HG02943 (cell line): Measurements from ENCODE around the gene TRAPPC3.

Experiments
- ATAC-seq: cut with Tn5 transposase; IDR thresholded peaks from one replicate; pipeline ENCODE4 v1.9.1; 2021; ENCODE audit warnings: mild to moderate bottlenecking, low read depth, moderate library complexity; ENCODE audit not compliant: unreplicated experiment

Gene TRAPPC3

DNA sequence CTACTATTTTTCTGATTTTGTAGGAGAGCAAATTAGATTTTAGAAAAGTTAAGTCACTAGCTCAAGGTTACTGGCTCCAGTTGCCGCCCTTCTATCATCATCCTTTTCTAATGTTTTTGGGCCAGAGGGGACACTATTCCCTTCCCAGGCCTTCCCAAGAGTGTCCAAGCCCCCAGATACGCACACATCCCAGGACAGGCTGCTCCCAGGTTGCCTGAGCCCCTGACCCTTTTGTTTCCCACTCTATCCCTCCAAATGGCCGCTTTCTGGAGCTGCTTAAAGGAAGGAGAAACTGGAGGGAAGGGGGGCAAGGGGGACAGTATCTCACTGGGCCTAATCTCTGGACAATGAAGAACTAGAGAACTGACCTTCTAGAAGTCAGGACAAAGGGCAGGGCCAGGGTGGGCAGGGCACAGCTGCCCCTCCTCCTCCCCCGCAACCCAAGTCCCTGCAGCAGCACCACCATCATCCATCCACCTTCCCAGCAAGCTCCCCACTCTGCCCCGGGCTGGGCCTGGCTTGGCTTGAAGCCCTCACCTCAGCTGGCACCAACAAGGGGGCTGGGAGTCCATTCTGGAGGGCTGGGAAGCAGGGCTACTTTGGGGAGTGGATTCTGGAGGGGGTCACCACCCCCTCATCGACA is 5.6 kb upstream of the TRAPPC3 start:
- ATAC-seq: no peak

DNA sequence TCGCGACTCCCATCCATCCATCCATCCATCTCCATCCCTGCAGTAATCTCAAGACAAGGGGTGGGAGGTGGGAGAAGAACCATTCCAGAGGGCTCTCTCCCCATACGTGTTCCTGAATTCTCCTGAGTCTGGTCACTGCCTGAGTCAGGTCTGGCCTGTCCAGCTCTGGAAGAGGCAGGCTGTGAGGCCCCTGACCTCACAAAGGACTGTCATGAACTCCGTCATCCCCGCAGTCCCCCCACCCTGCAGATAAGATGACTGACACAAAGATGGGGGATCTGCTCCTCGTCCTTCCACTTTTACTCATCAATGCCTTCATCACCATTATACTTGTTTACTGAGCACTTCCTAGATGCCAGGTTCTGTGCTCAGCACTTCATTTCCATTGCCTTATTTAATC is 5.0 kb upstream of the TRAPPC3 start:
- no peak for ATAC-seq

DNA sequence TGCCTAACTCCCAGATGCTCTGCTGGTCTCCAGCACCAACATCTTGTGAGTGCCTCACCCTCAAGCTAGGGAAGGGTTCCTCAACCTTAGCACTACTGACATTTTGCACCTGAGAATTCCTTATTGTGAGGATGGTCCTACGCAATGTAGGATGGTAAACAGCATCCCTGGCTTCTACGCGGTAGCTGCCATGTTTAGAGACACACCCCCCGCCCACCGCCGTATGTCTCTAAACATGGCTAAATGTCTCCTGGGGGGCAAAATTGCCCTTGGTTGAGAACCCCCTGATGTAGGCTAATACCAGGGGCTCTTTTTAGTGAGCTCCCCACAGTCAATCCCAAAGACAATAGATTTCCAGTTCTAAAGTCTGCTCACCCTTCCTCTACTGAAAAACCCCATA is 4.2 kb upstream of the TRAPPC3 start:
- no peak for ATAC-seq

DNA sequence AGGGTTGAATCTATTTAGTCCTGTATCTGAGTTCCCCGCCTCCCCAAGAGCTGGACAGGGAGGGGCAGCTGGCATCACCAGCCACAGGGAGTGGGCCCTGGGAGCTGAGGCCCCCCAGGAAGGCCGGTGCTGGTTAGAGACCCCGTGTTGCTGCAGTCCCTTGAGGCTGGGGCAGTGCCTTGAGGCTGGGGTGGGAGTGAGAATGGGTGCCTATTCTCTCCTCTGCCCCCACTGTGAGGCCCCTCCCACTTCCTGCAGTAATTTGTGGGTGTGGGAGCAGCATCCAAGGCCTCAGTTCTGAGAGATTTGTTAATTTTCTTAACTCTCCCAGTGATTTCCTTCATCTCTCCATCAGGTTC is 2.5 kb upstream of the TRAPPC3 start:
- no peak for ATAC-seq

DNA sequence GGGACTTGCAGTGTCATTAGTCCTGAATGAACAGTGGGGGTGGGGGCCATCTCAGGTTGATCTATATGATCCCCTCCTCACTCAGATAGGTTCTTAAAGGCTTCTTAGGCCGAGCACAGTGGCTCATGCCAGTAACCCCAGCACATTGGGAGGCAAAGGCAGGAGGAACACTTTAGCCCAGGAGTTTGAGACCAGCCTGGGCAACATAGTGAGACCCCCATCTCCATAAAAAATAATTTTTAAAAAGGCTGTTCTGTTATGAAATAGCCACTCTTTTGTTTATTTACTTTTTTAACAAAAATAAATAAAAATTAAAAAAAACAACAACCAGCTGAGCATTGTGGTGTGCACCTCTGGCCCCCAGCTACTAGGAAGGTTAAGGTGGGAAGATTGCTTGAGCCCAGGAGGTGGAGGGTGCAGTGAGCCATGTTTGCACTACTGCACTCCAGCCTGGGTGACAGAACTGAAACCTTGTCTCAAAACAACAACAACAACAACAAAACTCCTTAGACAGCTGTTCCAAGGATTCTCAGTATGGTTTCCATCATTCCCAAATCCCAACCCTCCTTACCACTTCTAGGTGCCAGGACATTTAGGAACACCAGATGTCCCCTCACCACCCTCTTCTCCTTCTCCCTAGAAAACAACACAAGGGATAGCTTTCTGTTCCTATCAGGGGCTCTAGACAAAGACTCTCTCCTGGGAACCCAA is 2.0 kb upstream of the TRAPPC3 start:
- ATAC-seq: no peak

DNA sequence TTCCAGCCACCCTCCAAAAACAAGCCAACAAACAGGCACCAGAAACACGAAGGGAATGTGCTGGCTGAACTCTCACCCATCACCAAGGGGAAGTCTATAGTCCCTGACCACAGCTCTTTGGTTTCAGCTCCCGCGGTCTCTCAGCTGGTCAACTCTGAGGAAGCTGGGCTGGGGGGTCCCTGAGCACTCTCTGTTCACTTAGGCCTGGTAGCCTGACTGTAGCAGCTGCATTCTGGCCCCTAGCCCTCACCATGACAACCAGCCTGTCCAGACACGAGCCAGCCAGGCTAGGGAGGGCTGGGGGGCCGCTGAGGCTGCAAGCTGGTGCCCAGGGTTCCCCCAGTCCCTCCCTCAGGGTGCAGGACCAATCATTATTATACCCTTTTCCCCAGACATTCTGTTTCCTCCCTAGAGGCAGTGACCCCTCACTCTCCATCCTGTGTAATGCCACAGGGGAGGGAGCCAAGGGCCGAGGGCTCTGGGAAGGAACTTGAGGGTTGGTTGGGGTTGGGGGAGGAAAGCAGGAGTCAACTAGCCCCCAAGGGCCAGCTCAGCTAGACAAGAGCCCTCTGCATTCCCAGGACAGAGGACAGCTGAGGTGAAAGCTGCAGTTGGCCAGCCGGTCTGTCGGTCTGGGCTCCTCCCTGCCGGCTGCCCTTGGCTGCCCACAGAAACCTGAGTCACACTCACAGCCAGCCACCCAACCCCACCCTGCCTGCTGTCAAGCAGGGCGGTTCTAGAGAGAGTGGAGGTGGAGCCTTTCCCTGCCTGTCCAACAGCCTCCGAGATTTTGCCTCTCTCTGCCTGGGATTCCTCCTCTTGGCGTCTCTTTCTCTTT is 1.2 kb upstream of the TRAPPC3 start:
- ATAC-seq: peak; percentile 42

DNA sequence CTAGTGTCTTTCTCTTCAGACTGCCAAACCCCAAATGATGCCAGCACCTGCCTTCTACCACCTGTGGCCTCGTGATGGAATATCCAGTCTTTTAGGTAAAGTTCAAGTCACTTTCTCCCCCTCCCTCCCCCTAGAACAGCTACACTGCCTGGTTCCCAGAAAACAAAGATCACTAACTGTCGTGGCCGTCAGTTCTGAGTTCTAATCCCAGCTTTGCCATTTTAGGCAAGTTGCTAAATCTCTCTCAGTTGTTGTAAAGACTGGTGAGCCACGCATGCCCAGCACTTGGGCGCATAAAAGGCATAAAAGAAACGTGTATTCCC is 648 bp upstream of the TRAPPC3 start:
- ATAC-seq: no peak

DNA sequence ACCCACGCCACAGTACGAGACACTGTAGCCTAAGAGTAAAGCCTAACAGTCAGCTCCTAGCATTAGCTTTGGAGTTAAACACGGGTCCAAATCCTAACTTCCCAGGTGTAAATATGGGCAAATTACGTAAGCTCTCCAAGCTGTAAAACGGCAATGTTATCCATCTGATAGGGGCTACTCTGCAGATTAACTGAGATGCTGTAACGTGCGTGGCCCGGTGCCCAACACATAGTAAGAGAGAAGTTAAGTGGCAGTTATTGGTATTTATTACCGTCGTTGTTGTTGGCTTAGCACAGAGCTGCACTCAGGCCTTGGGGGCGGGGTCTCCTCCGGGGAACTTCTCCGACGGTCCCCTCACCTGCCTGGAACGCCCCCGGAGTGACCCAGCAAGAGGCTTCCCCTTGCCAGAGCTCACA is 457 bp downstream of the TRAPPC3 start:
- ATAC-seq: no peak

DNA sequence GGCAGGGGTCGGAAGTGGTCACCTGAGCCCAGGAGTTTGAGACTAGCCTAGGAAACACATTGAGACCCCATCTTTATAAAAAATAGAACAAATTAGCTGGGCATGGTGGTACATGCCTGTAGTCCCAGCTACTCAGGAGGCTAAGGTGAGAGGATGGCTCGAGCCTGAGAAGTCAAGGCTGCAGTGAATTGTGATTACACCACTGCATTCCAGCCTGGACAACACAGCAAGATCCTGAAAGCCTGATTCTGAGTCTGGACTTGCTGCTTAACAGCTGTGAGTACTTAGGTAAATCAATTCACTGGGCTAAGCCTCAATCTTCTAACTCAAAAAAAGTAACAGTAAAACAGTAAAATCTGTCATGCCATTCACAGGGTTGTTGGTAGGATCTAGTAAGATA is 4.9 kb downstream of the TRAPPC3 start:
- no peak for ATAC-seq

DNA sequence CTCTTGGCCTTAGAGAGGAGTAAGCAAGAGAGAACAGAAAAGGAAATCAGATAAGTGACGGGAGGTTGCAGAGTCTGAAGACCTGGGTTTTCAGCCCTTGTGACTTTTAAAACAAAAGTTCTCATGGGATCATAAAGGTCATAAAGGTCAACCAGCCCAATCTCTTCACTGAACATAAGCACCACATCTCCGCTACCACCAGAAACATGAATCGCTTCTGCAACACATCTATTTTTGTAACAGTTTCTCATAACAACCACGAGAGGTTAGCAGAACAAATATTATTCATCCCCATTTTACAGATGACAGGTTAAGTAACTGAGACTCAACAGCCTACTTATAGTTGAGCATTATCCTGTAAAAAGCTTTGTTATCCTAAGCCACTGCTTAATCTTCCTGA is 5.9 kb downstream of the TRAPPC3 start:
- ATAC-seq: no peak

DNA sequence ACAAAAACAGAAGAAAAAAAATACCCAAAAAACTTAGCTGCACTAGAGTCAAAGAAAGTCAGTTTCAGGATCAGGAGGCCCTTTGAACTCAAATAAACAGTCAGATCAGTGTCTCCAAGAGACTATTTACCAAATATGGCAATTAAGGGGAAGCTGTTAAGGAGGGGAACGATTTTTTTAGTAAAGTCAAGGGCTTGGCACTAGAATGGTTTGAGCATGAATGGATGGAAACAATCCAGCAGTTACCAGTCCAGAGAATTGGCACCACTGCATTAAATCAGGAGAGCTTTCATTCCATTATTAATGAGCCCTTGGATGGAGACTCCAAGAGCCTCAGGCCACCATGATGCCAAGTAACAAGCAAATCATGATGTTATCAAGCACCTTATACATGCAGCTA is 7.2 kb downstream of the TRAPPC3 start:
- ATAC-seq: no peak

DNA sequence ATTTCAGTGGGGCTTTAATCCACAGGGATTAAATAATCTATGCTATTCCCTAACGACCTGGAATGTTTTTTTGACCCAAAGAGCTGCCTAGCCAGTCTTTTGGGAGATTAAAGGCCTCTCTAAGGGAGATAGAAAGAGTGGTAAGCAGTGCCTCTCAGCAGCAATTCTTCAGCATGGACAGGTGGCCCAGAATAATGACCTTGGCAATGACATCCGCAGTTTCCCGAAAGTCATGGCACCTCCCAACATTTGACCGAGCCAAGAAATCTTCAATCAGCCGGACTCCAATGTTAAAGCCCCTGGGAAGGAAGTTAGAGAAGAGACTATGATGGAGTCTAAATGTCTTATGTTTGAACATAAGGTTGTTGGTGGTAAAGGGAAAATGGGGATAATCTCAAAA is 9.8 kb downstream of the TRAPPC3 start:
- ATAC-seq: no peak

DNA sequence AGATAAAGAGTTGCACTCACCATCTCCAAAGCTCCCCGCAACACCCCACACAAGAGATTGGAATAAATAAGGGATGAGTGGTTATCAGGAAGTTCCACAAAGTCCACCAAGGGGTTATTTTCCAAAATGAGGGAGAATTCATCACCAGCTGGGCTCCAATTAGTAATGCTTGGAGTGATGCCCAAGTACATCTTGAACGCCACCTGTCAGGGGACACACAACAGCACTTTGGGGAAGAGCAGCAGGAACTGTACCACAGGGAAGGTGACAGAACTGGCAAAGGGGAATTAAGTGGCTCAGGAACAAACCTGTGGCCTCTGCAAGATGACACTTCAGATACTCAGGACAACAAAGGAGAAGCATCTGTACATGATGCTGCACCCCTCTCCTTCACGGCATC is 11.5 kb downstream of the TRAPPC3 start:
- ATAC-seq: no peak

DNA sequence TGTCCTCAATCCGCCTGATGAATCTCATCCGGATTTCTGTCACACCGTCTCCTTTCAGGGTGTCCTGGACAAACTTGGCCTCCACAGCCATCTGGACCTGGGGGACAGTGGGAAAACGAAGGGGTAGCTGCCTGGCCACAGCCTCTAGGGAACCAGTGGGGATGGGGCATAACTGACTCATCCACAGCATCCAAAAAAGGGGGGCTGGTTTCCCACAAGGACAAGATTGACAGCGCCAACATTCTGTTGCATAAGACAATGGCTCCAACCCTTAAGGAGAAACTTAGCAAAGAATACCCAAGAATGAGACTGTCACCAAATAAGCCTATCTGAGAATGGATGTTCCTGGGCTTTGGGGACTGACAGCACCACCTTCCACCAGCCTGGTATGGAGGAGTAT is 12.1 kb downstream of the TRAPPC3 start:
- no peak for ATAC-seq

DNA sequence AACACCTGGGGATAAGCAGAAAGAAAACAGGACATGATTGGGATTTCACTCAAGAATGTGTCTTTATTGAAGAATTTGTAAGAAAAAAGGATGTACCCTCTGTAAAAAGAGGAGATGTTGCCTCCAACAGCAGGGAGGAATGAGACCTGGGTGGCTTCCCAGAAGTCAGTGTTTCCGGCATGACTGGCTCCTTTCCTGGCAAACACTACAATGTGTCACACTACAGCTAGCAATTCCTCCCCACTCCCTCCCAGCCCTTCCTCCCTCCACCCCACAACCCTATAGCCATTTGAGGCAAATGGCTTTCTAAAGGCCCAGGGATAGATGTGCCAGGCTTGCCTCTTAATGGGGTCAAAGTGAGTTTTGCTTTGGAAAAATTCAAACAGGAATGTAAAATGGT is 12.8 kb downstream of the TRAPPC3 start:
- ATAC-seq: no peak

DNA sequence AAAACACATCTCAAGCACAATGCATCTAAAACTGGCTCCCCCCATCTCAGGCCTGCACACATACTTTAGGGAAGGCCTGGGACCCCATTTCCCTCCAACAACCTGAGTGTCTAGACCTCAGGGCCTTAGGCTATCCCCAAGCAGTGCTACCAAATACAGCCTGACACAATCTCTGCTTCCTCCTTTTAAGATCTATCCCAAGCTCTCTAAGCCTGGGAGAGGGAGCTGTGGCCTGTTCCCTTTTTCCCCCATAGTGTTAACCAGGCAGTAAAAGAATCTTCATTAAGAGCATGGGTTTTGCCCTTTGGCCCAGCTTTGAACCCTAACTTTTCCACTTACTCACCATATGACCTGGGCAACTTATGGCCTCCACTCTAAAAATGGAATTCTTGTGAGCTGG is 13.5 kb downstream of the TRAPPC3 start:
- ATAC-seq: no peak

DNA sequence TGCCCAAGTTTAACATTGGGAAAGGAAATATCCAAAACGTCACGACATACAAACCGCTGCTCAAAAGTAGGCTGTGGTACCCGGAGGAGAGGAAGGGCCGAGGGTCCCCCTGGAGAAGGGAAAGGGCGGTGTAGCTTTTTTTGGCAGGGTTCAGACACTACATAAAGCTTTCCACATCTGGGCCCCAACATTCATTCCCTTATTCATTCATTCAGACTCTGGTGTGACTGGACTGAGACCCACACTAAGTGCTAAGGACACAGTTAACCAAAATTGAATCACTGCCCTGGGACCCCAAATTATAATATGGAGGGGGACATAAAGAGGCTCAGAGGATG is 14.0 kb downstream of the TRAPPC3 start:
- no peak for ATAC-seq

DNA sequence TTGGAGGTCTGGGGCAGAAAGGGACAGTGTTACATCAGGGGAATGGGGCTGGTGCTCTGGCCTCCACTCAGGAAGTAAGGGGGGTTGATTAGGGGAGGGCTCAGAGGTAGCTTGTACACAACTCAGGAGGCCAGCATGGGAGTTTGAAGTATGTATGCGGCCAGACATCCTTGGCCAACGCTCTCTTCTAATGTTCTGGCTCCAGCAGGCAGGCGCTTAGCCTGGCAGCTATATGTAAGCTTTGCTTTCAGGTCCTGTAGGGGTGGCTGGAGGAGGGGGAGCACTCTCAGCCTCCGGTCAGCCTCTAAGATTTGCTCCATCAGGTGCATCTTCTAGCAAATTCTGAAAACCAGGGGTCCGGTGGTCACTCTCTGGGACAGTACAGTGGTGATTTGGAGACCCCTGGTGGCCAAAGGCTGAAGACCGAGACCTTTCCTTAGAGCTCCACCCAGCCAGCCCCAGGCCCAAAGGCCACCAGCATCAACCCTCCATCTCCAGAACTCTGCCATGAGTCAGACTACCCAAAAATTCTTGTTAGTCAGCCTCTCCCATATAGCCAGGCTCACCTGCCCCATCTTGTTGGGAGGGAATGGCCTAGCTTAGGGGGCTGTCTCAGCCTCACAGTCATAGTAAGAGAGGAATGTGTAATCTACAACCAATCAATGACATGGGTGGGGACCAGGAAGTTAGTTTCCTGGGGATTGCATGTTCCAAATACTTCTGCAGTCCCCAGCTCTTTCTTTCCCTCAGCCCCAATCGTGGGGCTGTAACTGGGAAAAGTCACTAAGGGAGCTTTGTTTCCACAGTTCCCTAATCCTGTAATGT is 14.6 kb downstream of the TRAPPC3 start:
- no peak for ATAC-seq

DNA sequence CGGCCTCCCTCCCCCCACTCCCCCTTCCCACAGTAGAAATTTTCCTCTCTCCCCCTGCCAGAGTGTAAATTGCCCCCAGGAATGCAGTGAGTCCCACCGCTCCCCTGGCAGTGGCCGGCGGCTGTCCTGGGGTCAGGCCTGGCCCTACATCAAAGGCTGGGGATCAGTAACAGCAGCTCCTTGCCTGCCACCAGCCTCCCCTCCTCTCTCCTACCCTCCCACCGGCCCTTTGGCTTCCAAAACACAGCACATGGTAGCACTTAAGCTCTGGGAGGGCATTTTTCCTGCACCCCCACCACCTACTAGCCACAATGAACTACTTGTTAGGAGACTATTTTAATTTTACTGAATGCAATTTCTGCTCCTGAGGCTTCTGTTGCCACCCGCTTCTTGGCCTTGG is 15.3 kb downstream of the TRAPPC3 start:
- ATAC-seq: no peak

DNA sequence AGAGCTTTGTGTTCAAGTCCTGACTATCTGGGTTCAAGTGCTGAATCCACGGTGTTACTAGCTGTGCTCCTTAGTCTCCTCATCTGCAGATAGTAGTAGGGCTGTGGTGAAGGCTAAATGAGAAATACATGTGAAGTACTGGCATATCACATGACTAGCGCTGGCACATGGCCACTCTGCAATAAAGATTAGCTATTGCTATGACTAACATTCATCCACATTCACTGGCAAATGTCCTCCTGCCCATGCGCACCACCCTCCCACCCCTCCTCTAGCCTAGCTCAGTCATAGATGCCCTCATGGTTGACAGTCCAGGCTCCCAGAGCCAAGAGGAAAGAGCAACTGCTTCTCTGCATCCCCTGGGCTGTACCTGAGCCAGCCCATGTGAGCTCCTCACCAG is 15.8 kb downstream of the TRAPPC3 start:
- ATAC-seq: no peak

DNA sequence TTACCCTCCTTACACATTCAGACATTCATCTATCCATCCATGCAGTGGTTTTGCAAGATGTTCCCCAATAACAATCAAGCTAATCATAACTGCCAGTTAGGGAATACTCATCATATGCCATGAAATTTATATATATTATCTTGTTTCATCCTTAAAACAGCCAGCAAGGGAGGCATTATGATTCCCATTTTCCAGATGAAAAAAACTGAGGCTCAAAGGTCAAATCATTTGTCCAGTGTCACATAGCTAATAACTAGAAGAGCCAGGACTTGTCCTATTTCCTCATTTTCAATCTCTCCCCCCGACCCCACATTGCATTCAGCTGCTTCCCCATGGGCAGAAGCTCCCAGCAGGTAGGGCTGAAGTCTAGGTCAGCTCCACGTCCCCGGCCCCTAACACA is 17.3 kb downstream of the TRAPPC3 start:
- no peak for ATAC-seq
